K562 (cell line): ENCODE results near the gene MYL6B. TPM values are rescaled to one million over a fixed set of nuclear protein-coding genes. Genes with fewer than 3 reads are reported as not detected.
A peak's percentile ranks its signal among the peaks of the same experiment; 100 is the strongest.

Source experiments
- CTBP1 ChIP-seq: fragments of 450-650 bp; IDR thresholded peaks from 2 replicates; pipeline ENCODE4 v1.6.1; 2016; ENCODE audit warnings: borderline replicate concordance
- NONO ChIP-seq, 2 experiments: fragments of 200-400 bp in 1 of 2; fragments of 450-650 bp in 1 of 2; formaldehyde crosslinking in 1 of 2; IDR thresholded peaks; 2 replicates each; pipeline ENCODE4 v1.6.1; 2017; ENCODE audit warnings: low read depth in 2 of 2, mild to moderate bottlenecking in 2 of 2, moderate library complexity in 2 of 2, low read length in 1 of 2
- RB1 ChIP-seq: fragments of 450-650 bp; IDR thresholded peaks from 2 replicates; pipeline ENCODE4 v1.6.1; 2017; ENCODE audit warnings: low read depth, mild to moderate bottlenecking
- RBFOX2 ChIP-seq: fragments of 200-400 bp; formaldehyde crosslinking; IDR thresholded peaks from 2 replicates; pipeline ENCODE4 v1.6.1; 2017; ENCODE audit warnings: low read depth, mild to moderate bottlenecking, low read length, moderate library complexity
- polyA plus RNA-seq, 8 experiments: library from polyadenylated mRNA; depleted of rRNA in 4 of 8; stranded (reverse) in 5 of 8; unstranded in 3 of 8; fragments of >200 nt; fragmentation: Nextera tagmentation in 2 of 8; fragmentation: Illumina TruSeq in 1 of 8; extraction: Ambion mirVana in 2 of 8; extraction: Trizol in 1 of 8; gene quantifications; 2 replicates each; pipeline versions ENCODE4 v1.2.1 to v1.2.3, GENCODE V29; 2011 to 2014; ENCODE audit warnings: inconsistent platforms in 1 of 8, missing spikeins in 1 of 8
- total RNA-seq, 7 experiments: library from RNA; depleted of rRNA in 6 of 7; stranded (reverse); fragments of >200 nt in 6 of 7; fragmentation: Illumina TruSeq in 2 of 7; extraction: Trizol in 2 of 7; gene quantifications; 2 replicates each; pipeline versions ENCODE4 v1.2.1 to v1.2.3, GENCODE V29; 2011 to 2021; ENCODE audit warnings: low replicate concordance in 1 of 7
- TF ChIP-seq, protein P1 (sequence below): fragments of 450-650 bp; IDR thresholded peaks from 2 replicates; pipeline ENCODE4 v1.6.1; 2016; ENCODE audit warnings: mild to moderate bottlenecking, moderate library complexity
- TF ChIP-seq, protein P2 (sequence below): sonication (generic); formaldehyde crosslinking; IDR thresholded peaks from 2 replicates; pipeline ENCODE4 v1.8.1; 2023; ENCODE audit warnings: mild to moderate bottlenecking, missing genetic modification reagents
- TF ChIP-seq, protein P3 (sequence below): sonication (generic); formaldehyde crosslinking; IDR thresholded peaks from 2 replicates; pipeline ENCODE4 v1.8.0; 2022; ENCODE audit warnings: missing genetic modification reagents, mild to moderate bottlenecking, moderate library complexity, borderline replicate concordance
- TF ChIP-seq, protein P4 (sequence below): conservative IDR thresholded peaks from 2 replicates; pipeline ENCODE4 v1.6.1; 2011; ENCODE audit warnings: low read depth, mild to moderate bottlenecking, low read length; ENCODE audit not compliant: control insufficient read depth

Gene MYL6B
- total and polyA plus RNA-seq, 9 of the 15 experiments (the other 6 are each of a cell fraction or from before 2014, with no cell fraction given) = 42.8 to 77.3 (median 68.6) TPM

GRCh38 chr12:56189099-56189917, 36.9 kb downstream of the MYL6B start, which contains the start of gene SMARCC2 (continued):
- TF ChIP-seq, protein P1, sequence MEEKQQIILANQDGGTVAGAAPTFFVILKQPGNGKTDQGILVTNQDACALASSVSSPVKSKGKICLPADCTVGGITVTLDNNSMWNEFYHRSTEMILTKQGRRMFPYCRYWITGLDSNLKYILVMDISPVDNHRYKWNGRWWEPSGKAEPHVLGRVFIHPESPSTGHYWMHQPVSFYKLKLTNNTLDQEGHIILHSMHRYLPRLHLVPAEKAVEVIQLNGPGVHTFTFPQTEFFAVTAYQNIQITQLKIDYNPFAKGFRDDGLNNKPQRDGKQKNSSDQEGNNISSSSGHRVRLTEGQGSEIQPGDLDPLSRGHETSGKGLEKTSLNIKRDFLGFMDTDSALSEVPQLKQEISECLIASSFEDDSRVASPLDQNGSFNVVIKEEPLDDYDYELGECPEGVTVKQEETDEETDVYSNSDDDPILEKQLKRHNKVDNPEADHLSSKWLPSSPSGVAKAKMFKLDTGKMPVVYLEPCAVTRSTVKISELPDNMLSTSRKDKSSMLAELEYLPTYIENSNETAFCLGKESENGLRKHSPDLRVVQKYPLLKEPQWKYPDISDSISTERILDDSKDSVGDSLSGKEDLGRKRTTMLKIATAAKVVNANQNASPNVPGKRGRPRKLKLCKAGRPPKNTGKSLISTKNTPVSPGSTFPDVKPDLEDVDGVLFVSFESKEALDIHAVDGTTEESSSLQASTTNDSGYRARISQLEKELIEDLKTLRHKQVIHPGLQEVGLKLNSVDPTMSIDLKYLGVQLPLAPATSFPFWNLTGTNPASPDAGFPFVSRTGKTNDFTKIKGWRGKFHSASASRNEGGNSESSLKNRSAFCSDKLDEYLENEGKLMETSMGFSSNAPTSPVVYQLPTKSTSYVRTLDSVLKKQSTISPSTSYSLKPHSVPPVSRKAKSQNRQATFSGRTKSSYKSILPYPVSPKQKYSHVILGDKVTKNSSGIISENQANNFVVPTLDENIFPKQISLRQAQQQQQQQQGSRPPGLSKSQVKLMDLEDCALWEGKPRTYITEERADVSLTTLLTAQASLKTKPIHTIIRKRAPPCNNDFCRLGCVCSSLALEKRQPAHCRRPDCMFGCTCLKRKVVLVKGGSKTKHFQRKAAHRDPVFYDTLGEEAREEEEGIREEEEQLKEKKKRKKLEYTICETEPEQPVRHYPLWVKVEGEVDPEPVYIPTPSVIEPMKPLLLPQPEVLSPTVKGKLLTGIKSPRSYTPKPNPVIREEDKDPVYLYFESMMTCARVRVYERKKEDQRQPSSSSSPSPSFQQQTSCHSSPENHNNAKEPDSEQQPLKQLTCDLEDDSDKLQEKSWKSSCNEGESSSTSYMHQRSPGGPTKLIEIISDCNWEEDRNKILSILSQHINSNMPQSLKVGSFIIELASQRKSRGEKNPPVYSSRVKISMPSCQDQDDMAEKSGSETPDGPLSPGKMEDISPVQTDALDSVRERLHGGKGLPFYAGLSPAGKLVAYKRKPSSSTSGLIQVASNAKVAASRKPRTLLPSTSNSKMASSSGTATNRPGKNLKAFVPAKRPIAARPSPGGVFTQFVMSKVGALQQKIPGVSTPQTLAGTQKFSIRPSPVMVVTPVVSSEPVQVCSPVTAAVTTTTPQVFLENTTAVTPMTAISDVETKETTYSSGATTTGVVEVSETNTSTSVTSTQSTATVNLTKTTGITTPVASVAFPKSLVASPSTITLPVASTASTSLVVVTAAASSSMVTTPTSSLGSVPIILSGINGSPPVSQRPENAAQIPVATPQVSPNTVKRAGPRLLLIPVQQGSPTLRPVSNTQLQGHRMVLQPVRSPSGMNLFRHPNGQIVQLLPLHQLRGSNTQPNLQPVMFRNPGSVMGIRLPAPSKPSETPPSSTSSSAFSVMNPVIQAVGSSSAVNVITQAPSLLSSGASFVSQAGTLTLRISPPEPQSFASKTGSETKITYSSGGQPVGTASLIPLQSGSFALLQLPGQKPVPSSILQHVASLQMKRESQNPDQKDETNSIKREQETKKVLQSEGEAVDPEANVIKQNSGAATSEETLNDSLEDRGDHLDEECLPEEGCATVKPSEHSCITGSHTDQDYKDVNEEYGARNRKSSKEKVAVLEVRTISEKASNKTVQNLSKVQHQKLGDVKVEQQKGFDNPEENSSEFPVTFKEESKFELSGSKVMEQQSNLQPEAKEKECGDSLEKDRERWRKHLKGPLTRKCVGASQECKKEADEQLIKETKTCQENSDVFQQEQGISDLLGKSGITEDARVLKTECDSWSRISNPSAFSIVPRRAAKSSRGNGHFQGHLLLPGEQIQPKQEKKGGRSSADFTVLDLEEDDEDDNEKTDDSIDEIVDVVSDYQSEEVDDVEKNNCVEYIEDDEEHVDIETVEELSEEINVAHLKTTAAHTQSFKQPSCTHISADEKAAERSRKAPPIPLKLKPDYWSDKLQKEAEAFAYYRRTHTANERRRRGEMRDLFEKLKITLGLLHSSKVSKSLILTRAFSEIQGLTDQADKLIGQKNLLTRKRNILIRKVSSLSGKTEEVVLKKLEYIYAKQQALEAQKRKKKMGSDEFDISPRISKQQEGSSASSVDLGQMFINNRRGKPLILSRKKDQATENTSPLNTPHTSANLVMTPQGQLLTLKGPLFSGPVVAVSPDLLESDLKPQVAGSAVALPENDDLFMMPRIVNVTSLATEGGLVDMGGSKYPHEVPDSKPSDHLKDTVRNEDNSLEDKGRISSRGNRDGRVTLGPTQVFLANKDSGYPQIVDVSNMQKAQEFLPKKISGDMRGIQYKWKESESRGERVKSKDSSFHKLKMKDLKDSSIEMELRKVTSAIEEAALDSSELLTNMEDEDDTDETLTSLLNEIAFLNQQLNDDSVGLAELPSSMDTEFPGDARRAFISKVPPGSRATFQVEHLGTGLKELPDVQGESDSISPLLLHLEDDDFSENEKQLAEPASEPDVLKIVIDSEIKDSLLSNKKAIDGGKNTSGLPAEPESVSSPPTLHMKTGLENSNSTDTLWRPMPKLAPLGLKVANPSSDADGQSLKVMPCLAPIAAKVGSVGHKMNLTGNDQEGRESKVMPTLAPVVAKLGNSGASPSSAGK = peak; percentile 67
- TF ChIP-seq, protein P2, sequence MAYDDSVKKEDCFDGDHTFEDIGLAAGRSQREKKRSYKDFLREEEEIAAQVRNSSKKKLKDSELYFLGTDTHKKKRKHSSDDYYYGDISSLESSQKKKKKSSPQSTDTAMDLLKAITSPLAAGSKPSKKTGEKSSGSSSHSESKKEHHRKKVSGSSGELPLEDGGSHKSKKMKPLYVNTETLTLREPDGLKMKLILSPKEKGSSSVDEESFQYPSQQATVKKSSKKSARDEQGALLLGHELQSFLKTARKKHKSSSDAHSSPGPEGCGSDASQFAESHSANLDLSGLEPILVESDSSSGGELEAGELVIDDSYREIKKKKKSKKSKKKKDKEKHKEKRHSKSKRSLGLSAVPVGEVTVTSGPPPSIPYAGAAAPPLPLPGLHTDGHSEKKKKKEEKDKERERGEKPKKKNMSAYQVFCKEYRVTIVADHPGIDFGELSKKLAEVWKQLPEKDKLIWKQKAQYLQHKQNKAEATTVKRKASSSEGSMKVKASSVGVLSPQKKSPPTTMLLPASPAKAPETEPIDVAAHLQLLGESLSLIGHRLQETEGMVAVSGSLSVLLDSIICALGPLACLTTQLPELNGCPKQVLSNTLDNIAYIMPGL (CRISPR knock-in tag) = no peak
- TF ChIP-seq CTBP1 (no peak), NONO (IDR thresholded peaks at IDR 0.05; ENCODE audit: low read depth in 2 of 2, low read length in 1 of 2) (peak in 1 of 2 experiments; percentile 71; a peak in 1 of 4 replicates), RB1 (peak; percentile 97), RBFOX2 (peak; percentile 80)
- TF ChIP-seq, protein P3, sequence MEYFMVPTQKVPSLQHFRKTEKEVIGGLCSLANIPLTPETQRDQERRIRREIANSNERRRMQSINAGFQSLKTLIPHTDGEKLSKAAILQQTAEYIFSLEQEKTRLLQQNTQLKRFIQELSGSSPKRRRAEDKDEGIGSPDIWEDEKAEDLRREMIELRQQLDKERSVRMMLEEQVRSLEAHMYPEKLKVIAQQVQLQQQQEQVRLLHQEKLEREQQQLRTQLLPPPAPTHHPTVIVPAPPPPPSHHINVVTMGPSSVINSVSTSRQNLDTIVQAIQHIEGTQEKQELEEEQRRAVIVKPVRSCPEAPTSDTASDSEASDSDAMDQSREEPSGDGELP (CRISPR knock-in tag) = peak; percentile 12; the same call in 1 of the 2 replicates
- TF ChIP-seq, protein P4, sequence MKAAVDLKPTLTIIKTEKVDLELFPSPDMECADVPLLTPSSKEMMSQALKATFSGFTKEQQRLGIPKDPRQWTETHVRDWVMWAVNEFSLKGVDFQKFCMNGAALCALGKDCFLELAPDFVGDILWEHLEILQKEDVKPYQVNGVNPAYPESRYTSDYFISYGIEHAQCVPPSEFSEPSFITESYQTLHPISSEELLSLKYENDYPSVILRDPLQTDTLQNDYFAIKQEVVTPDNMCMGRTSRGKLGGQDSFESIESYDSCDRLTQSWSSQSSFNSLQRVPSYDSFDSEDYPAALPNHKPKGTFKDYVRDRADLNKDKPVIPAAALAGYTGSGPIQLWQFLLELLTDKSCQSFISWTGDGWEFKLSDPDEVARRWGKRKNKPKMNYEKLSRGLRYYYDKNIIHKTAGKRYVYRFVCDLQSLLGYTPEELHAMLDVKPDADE = peak; percentile 47; the same call in 1 of the 2 replicates
